Caco-2 (cell line): Measurements from ENCODE around the gene CFAP251. TPM values are rescaled to one million over a fixed set of nuclear protein-coding genes. Genes with fewer than 3 reads are reported as not detected.

Experiments used
- BruUV-seq: library from RNA; stranded (reverse); fragments of 400-500 nt; replicated peaks from 2 replicates; lab custom pipeline; 2021; lab: Mats Ljungman, UMichigan
- CTCF ChIA-PET: fragments of 300-600 bp; sonication (Branson Sonifier 250); formaldehyde crosslinking; loops from one replicate; lab custom pipeline; 2022; ENCODE audit warnings: antibody characterized with exemption; lab: Charles Lee
- POLR2A ChIA-PET: fragments of 300-600 bp; sonication (Branson Sonifier 250); formaldehyde crosslinking; loops from one replicate; lab custom pipeline; 2022; ENCODE audit warnings: antibody characterized with exemption; lab: Charles Lee
- DNase-seq, 2 experiments: peaks; one replicate each; pipeline versions ENCODE4 v3.0.0 to v3.0.0-alpha.2; 2020 to 2022
- H3K27me3 ChIP-seq: replicated peaks from 2 replicates; pipeline ENCODE4 v1.6.0; 2011; ENCODE audit warnings: low read length; ENCODE audit not compliant: control insufficient read depth, insufficient read depth
- H3K36me3 ChIP-seq: 2 replicates; pipeline ENCODE4 v1.5.1; 2011; ENCODE audit warnings: low read length; ENCODE audit not compliant: control insufficient read depth, insufficient read depth
- H3K4me1 ChIP-seq: fragments of 250-450 bp; sonication (Bioruptor Pico); 2 replicates; pipeline ENCODE4 v1.5.1; 2020; ENCODE audit warnings: mild to moderate bottlenecking
- H3K4me3 ChIP-seq: 2 replicates; pipeline ENCODE4 v1.5.1; 2011; ENCODE audit warnings: low read depth, mild to moderate bottlenecking, control low read depth, low read length
- H3K9me3 ChIP-seq: fragments of 250-450 bp; sonication (Bioruptor Pico); 2 replicates; pipeline ENCODE4 v1.5.1; 2020; ENCODE audit warnings: mild to moderate bottlenecking, moderate library complexity
- H3K27ac Mint-ChIP-seq: one replicate; pipeline ENCODE4 v1.8.0; 2022; ENCODE audit warnings: mixed read lengths; ENCODE audit not compliant: unreplicated experiment
- H3K27me3 Mint-ChIP-seq: one replicate; pipeline ENCODE4 v1.8.0; 2022; ENCODE audit warnings: mixed read lengths; ENCODE audit not compliant: insufficient read depth, unreplicated experiment
- H3K36me3 Mint-ChIP-seq: one replicate; pipeline ENCODE4 v1.8.0; 2022; ENCODE audit warnings: mild to moderate bottlenecking, mixed read lengths; ENCODE audit not compliant: insufficient read depth, unreplicated experiment
- H3K4me1 Mint-ChIP-seq: one replicate; pipeline ENCODE4 v1.8.0; 2022; ENCODE audit warnings: low read depth, mixed read lengths; ENCODE audit not compliant: unreplicated experiment
- H3K4me3 Mint-ChIP-seq: one replicate; pipeline ENCODE4 v1.8.0; 2022; ENCODE audit warnings: mild to moderate bottlenecking, moderate library complexity, mixed read lengths; ENCODE audit not compliant: unreplicated experiment
- H3K9me3 Mint-ChIP-seq: one replicate; pipeline ENCODE4 v1.8.0; 2022; ENCODE audit warnings: mixed read lengths; ENCODE audit not compliant: unreplicated experiment
- intact Hi-C: fragments of 100-400 bp; cut with micrococcal nuclease; formaldehyde crosslinking; loops from one replicate; pipeline ENCODE4 v1.10.0; 2022; ENCODE audit not compliant: unreplicated experiment
- total RNA-seq: library from RNA; stranded (reverse); gene quantifications from 2 replicates; pipeline ENCODE4 v1.2.3, GENCODE V29; 2022
- TF ChIP-seq, protein P1 (sequence below), 2 experiments: fragments of 200-600 bp in 1 of 2; IDR thresholded peaks; 1 replicate in 1 of 2; 2 replicates in 1 of 2; pipeline versions ENCODE4 v1.5.1 to v1.8.0; 2011 to 2022; ENCODE audit warnings: antibody characterized with exemption in 1 of 2, control low read depth in 1 of 2, inconsistent platforms in 1 of 2, low read depth in 1 of 2, low read length in 1 of 2, mild to moderate bottlenecking in 1 of 2, moderate library complexity in 1 of 2; ENCODE audit not compliant: insufficient read depth in 1 of 2, severe bottlenecking in 1 of 2, unreplicated experiment in 1 of 2

CFAP251 gene
- total RNA-seq, 1 experiment from 2014 or later, result 1.2 TPM

DNA sequence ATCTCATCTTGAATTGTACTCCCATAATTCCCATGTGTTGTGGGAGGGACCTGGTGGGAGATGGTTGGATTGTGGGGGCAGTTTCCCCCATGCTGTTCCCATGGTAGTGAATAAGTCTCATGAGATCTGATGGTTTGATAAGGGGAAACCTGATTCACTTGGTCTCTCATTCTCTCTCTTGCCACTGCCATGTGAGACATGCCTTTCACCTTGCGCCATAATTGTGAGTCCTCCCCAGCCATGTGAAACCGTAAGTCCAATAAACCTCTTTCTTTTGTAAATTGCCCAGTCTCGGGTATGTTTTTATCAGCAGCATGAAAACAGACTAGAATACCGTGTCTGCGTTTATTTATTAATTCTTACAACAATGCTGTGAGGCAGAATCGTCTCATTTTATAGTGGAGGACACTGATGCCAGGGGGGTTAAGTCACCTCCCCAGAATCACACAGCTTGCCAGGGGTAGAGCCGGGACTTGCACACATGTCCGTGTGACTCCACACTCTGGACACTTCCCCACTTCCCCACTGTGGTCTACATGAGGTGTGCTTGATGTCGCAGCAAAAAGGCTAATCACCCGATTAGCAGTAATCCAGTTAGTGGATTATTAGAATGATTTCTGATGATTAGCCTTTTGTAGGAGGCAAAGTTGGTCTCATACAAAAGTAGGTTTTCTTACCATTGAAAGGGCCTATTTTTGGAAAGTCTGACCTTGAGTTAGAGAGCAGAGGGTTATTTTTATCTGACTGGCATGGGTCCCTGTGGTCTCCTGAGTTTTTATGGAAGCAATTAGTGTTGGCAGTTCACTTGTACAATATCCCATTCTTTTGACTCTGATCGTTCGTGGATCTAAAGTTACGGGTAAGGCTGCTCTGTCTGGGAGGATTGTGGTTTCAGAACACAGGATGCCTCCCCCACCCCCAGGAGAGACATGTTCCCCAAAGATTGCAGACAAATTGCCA, 55.9 kb downstream of the CFAP251 start:
- H3K4me3 Mint-ChIP-seq, result no peak overlapping the region
- BruUV-seq, result no TSS peak
- TF ChIP-seq, protein P1, sequence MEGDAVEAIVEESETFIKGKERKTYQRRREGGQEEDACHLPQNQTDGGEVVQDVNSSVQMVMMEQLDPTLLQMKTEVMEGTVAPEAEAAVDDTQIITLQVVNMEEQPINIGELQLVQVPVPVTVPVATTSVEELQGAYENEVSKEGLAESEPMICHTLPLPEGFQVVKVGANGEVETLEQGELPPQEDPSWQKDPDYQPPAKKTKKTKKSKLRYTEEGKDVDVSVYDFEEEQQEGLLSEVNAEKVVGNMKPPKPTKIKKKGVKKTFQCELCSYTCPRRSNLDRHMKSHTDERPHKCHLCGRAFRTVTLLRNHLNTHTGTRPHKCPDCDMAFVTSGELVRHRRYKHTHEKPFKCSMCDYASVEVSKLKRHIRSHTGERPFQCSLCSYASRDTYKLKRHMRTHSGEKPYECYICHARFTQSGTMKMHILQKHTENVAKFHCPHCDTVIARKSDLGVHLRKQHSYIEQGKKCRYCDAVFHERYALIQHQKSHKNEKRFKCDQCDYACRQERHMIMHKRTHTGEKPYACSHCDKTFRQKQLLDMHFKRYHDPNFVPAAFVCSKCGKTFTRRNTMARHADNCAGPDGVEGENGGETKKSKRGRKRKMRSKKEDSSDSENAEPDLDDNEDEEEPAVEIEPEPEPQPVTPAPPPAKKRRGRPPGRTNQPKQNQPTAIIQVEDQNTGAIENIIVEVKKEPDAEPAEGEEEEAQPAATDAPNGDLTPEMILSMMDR (IDR thresholded peaks at IDR 0.05; ENCODE audit: insufficient read depth in 1 of 2, low read depth in 1 of 2, low read length in 1 of 2, severe bottlenecking in 1 of 2, unreplicated experiment in 1 of 2), result no peak
- H3K27me3 Mint-ChIP-seq, result no peaks in the 10 kb centered on the region
- ChIA-PET CTCF (no interaction called here), POLR2A (no interaction called here)
- no peaks in the 10 kb centered on the region for H3K4me1 Mint-ChIP-seq
- no peak overlapping the region for H3K27ac Mint-ChIP-seq
- Histone ChIP-seq H3K4me1 (no peaks in the 10 kb centered on the region), H3K4me3 (no peak overlapping the region), H3K36me3 (no peaks in the 10 kb centered on the region), H3K9me3 (peaks cover 6% of the 10 kb centered on the region; the same call in 1 of the 2 replicates), H3K27me3 (no peaks in the 10 kb centered on the region)
- intact Hi-C loops, result no loop called here
- no peak for DNase-seq
- H3K9me3 Mint-ChIP-seq, result no peaks in the 10 kb centered on the region
- H3K36me3 Mint-ChIP-seq, result peaks cover 4% of the 10 kb centered on the region

DNA sequence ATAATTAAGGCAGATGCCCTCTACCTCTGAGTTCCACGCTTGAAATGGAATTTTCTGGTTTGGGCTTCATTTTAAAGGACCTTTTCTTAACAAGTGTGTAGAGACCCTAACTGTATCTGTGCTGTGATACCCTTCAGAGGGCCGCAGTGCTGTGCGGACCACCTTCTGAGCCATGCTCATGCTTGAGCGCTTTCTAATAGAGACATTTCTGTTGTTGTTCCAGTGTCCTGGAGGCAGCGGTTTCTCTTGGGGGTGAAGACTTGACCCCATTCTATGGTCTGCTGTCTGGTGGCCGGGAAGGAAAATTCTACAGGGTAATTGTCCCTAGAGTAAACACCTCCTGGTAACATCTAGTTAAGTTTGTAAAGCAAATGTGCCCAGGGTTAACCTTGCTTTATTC, 56.6 kb downstream of the CFAP251 start:
- POLR2A ChIA-PET, result no interaction called here
- Mint-ChIP-seq H3K4me3 (no peak overlapping the region), H3K9me3 (no peaks in the 10 kb centered on the region), H3K27me3 (no peaks in the 10 kb centered on the region), H3K27ac (no peak overlapping the region), H3K4me1 (no peaks in the 10 kb centered on the region), H3K36me3 (peaks cover 4% of the 10 kb centered on the region)
- H3K36me3 ChIP-seq, result no peaks in the 10 kb centered on the region
- BruUV-seq, result no TSS peak
- no peak overlapping the region for H3K4me3 ChIP-seq
- no peaks in the 10 kb centered on the region for H3K4me1 ChIP-seq
- intact Hi-C loops, result no loop called here
- peaks cover 6% of the 10 kb centered on the region; the same call in 1 of the 2 replicates for H3K9me3 ChIP-seq
- TF ChIP-seq, protein P1 (IDR thresholded peaks at IDR 0.05; ENCODE audit: insufficient read depth in 1 of 2, low read depth in 1 of 2, low read length in 1 of 2, severe bottlenecking in 1 of 2, unreplicated experiment in 1 of 2), result no peak
- CTCF ChIA-PET, result no interaction called here
- DNase-seq, result no peak
- H3K27me3 ChIP-seq, result no peaks in the 10 kb centered on the region

DNA sequence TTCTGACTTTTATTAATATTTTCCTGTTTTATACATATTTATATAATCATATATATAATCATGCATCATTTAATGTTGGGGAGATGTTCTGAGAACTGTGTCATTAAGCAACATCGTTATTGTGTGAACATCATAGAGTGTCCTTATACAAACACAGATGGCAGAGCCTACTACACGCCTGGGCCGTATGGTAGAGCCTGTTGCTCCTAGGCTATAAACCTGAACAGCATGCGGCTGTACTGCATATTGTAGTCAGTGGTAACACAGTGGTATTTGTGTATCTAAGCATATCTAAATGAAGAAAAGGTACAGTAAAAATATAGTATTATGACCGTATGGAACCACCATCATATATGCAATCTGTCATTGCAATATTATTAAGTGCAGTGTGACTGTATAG, 58.6 kb downstream of the CFAP251 start:
- H3K9me3 ChIP-seq, result peaks cover 6% of the 10 kb centered on the region; the same call in 1 of the 2 replicates
- Mint-ChIP-seq H3K27ac (no peak overlapping the region), H3K36me3 (peaks cover 4% of the 10 kb centered on the region), H3K27me3 (no peaks in the 10 kb centered on the region), H3K4me1 (no peaks in the 10 kb centered on the region), H3K9me3 (no peaks in the 10 kb centered on the region), H3K4me3 (no peak overlapping the region)
- TF ChIP-seq, protein P1 (IDR thresholded peaks at IDR 0.05; ENCODE audit: insufficient read depth in 1 of 2, low read depth in 1 of 2, low read length in 1 of 2, severe bottlenecking in 1 of 2, unreplicated experiment in 1 of 2), result no peak
- BruUV-seq, result no TSS peak
- ChIA-PET CTCF (no interaction called here), POLR2A (no interaction called here)
- no peaks in the 10 kb centered on the region for H3K4me1 ChIP-seq
- no peaks in the 10 kb centered on the region for H3K27me3 ChIP-seq
- intact Hi-C loops, result no loop called here
- H3K4me3 ChIP-seq, result no peak overlapping the region
- H3K36me3 ChIP-seq, result no peaks in the 10 kb centered on the region
- no peak for DNase-seq
